HepG2 (cell line): ENCODE measurements around the gene RAB30. TPM values are rescaled to one million over a fixed set of nuclear protein-coding genes. Genes with fewer than 3 reads are reported as not detected.
A peak's percentile ranks its signal among the peaks of the same experiment; 100 is the strongest.

Source experiments
- ATAC-seq: fragments of 200-7000 bp; cut with Tn5 transposase; 3 replicates; pipeline ENCODE4 v1.9.1; 2020; ENCODE audit warnings: mild to moderate bottlenecking, moderate library complexity
- BruUV-seq: library from RNA; stranded (reverse); fragments of 400-500 nt; replicated peaks from 2 replicates; lab custom pipeline; 2021; lab: Mats Ljungman, UMichigan
- CTCF ChIA-PET: fragments of 300-600 bp; formaldehyde crosslinking; extraction: SDS; loops from one replicate; lab custom pipeline; 2021; ENCODE audit warnings: low total read pairs, inconsistent platforms, low intra/inter-chr PET ratio; lab: Yijun Ruan, JAX
- POLR2A ChIA-PET: fragments of 350-600 bp; sonication (Branson Sonifier 250); formaldehyde crosslinking; loops from one replicate; lab custom pipeline; 2020; ENCODE audit warnings: antibody characterized with exemption, inconsistent platforms; lab: Yijun Ruan, JAX
- DNase-seq: peaks from one replicate; pipeline ENCODE4 v3.0.0-alpha.2; 2015; ENCODE audit warnings: low spot score
- FAIRE-seq: peaks from 3 replicates; lab custom pipeline; 2011; peaks lifted over from hg19 to GRCh38; lab: Jason Lieb, UNC
- H2AFZ ChIP-seq: one replicate; pipeline ENCODE4 v1.6.1; 2011; ENCODE audit warnings: low read length, inconsistent platforms
- H3K27ac ChIP-seq: fragments of 300-600 bp; 3 replicates; pipeline ENCODE4 v1.8.0; 2011; ENCODE audit warnings: mixed run types, mild to moderate bottlenecking, mixed read lengths, low read length, inconsistent platforms; ENCODE audit not compliant: insufficient read depth; ENCODE audit errors: extremely low read length
- H3K27me3 ChIP-seq, 2 experiments: fragments of 200-600 bp in 1 of 2; 2 replicates in 1 of 2; 3 replicates in 1 of 2; pipeline versions ENCODE4 v1.6.0 to v1.8.0; 2011; ENCODE audit warnings: low read length in 2 of 2, mild to moderate bottlenecking in 2 of 2, moderate library complexity in 2 of 2, inconsistent platforms in 1 of 2; ENCODE audit not compliant: insufficient read depth in 2 of 2, control insufficient read depth in 1 of 2
- H3K36me3 ChIP-seq, 2 experiments: fragments of 200-600 bp in 1 of 2; replicated peaks in 1 of 2; 2 replicates in 1 of 2; 3 replicates in 1 of 2; pipeline versions ENCODE4 v1.5.1 to v1.8.0; 2011; ENCODE audit warnings: low read length in 2 of 2, inconsistent platforms in 1 of 2; ENCODE audit not compliant: insufficient read depth in 2 of 2, control insufficient read depth in 1 of 2
- H3K4me1 ChIP-seq: 2 replicates; pipeline ENCODE4 v1.5.1; 2012; ENCODE audit warnings: low read length, inconsistent platforms; ENCODE audit not compliant: insufficient read depth
- H3K4me2 ChIP-seq: 2 replicates; pipeline ENCODE4 v1.6.0; 2011; ENCODE audit warnings: low read depth, low read length, inconsistent platforms
- H3K4me3 ChIP-seq, 3 experiments: fragments of 200-600 bp in 1 of 3; sonication (generic), shearing (Covaris generic) in 1 of 3; replicated peaks in 1 of 3; 2 replicates each; pipeline ENCODE4 v1.5.1; 2011 to 2016; ENCODE audit warnings: low read length in 3 of 3, inconsistent platforms in 2 of 3, low read depth in 2 of 3, mild to moderate bottlenecking in 2 of 3, control low read depth in 1 of 3, mixed read lengths in 1 of 3; ENCODE audit not compliant: insufficient read depth in 1 of 3
- H3K79me2 ChIP-seq: one replicate; pipeline ENCODE4 v1.6.1; 2011; ENCODE audit warnings: low read length, inconsistent platforms; ENCODE audit not compliant: insufficient read depth
- H3K9ac ChIP-seq: 2 replicates; pipeline ENCODE4 v1.6.0; 2011; ENCODE audit warnings: mild to moderate bottlenecking, low read depth, low read length, inconsistent platforms; ENCODE audit not compliant: insufficient read depth
- H3K9me3 ChIP-seq: 2 replicates; pipeline ENCODE4 v1.5.1; 2012; ENCODE audit warnings: mild to moderate bottlenecking, low read length
- H4K20me1 ChIP-seq: 2 replicates; pipeline ENCODE4 v1.6.0; 2011; ENCODE audit warnings: inconsistent platforms, mild to moderate bottlenecking, low read length, moderate library complexity; ENCODE audit not compliant: insufficient read depth
- BCLAF1 ChIP-seq: fragments of 450-650 bp; IDR thresholded peaks from 2 replicates; pipeline ENCODE4 v1.6.1; 2017; ENCODE audit warnings: mild to moderate bottlenecking
- BRF2 ChIP-seq: sonication (generic); formaldehyde crosslinking; IDR thresholded peaks from 2 replicates; pipeline ENCODE4 v1.8.1; 2022; ENCODE audit warnings: mild to moderate bottlenecking, missing genetic modification reagents
- FOXP4 ChIP-seq: sonication (generic); formaldehyde crosslinking; IDR thresholded peaks from 2 replicates; pipeline ENCODE4 v1.4.0; 2020; ENCODE audit warnings: missing genetic modification reagents
- HIC2 ChIP-seq: sonication (generic); formaldehyde crosslinking; IDR thresholded peaks from 2 replicates; pipeline ENCODE4 v1.9.0; 2022; ENCODE audit warnings: low read depth, missing genetic modification reagents
- KLF15 ChIP-seq: sonication (generic); formaldehyde crosslinking; IDR thresholded peaks from 2 replicates; pipeline ENCODE4 v1.8.1; 2023; ENCODE audit warnings: borderline replicate concordance, mild to moderate bottlenecking, inconsistent platforms, missing genetic modification reagents, mixed read lengths
- POGZ ChIP-seq: sonication (generic); formaldehyde crosslinking; IDR thresholded peaks from 2 replicates; pipeline ENCODE4 v1.4.0; 2020; ENCODE audit warnings: mild to moderate bottlenecking, missing genetic modification reagents
- RXRB ChIP-seq: IDR thresholded peaks from 2 replicates; pipeline ENCODE4 v1.6.1; 2016; ENCODE audit warnings: borderline replicate concordance, missing genetic modification reagents, missing compliant biosample characterization
- SMARCC2 ChIP-seq: fragments of 450-650 bp; IDR thresholded peaks from 2 replicates; pipeline ENCODE4 v1.6.1; 2017; ENCODE audit warnings: antibody characterized with exemption, mild to moderate bottlenecking
- TRAFD1 ChIP-seq: sonication (generic); formaldehyde crosslinking; IDR thresholded peaks from 2 replicates; pipeline ENCODE4 v1.5.1; 2020; ENCODE audit warnings: missing genetic modification reagents, mild to moderate bottlenecking, borderline replicate concordance
- ZNF180 ChIP-seq: sonication (generic); formaldehyde crosslinking; IDR thresholded peaks from 2 replicates; pipeline ENCODE4 v1.4.0; 2020; ENCODE audit warnings: low read depth, missing genetic modification reagents, borderline replicate concordance
- ZNF460 ChIP-seq: sonication (generic); formaldehyde crosslinking; IDR thresholded peaks from 2 replicates; pipeline ENCODE4 v1.5.1; 2020; ENCODE audit warnings: missing genetic modification reagents, mild to moderate bottlenecking, borderline replicate concordance
- WGBS: methylation state at CpG from one replicate; pipeline ENCODE4 v1.1.6; 2017; ENCODE audit warnings: low lambda C conversion rate; 5-methylcytosine and 5-hydroxymethylcytosine counted together
- in situ Hi-C: cut with HindIII; loops from 2 replicates; pipeline ENCODE4 v1.10.0; 2017; ENCODE audit warnings: low pct_unique_long_range_greater_than_20kb; ENCODE audit not compliant: extremely low pct_ligation_motif_present
- intact Hi-C: fragments of 100-400 bp; cut with micrococcal nuclease; formaldehyde crosslinking; loops from one replicate; pipeline ENCODE4 v1.10.0; 2022; ENCODE audit not compliant: unreplicated experiment
- polyA plus RNA-seq, 8 experiments: library from polyadenylated mRNA; depleted of rRNA in 3 of 8; stranded (reverse) in 7 of 8; unstranded in 1 of 8; fragments of >200 nt; fragmentation: Illumina TruSeq in 4 of 8; extraction: Trizol in 4 of 8; gene quantifications; 2 replicates each; pipeline versions ENCODE4 v1.2.1 to v1.2.3, GENCODE V29; 2011 to 2016; ENCODE audit warnings: low read depth in 4 of 8, missing spikeins in 1 of 8, mixed read lengths in 1 of 8; ENCODE audit not compliant: insufficient read depth in 1 of 8
- total RNA-seq, 5 experiments: library from RNA; depleted of rRNA; stranded (reverse); fragments of >200 nt; fragmentation: Illumina TruSeq; extraction: Trizol; gene quantifications; 2 replicates each; pipeline ENCODE4 v1.2.3, GENCODE V29; 2016; ENCODE audit warnings: low read depth in 1 of 5

RAB30 gene
- total and polyA plus RNA-seq, 2 of the 13 experiments (the other 11 are each of a cell fraction or from before 2014, with no cell fraction given): 3.7 to 5.0 TPM

GRCh38 chr11:83115551-83115950 is 43.9 kb upstream of the RAB30 start (continued):
- TF ChIP-seq FOXP4 (CRISPR knock-in tag): peak; percentile 26; the same call in 1 of the 2 replicates
- TF ChIP-seq KLF15 (CRISPR knock-in tag): no peak
- peak; percentile 43; the same call in 1 of the 2 replicates for TF ChIP-seq POGZ (CRISPR knock-in tag)

- peak overlapping the region; percentile 39 for H2AFZ ChIP-seq
- WGBS: 54% methylated on average over 3 of the region's 3 CpGs
- H3K9me3 ChIP-seq: no peaks in the 10 kb centered on the region
- FAIRE-seq (no peak), DNase-seq (no peak), ATAC-seq (peak; percentile 14; the same call in 1 of the 3 replicates)
- H3K9ac ChIP-seq: no peak overlapping the region
- H4K20me1 ChIP-seq: no peaks in the 10 kb centered on the region
- no TSS peak for BruUV-seq
- H3K27ac ChIP-seq: no peak overlapping the region
- peaks cover 48% of the 10 kb centered on the region for H3K4me1 ChIP-seq
- POLR2A ChIA-PET: interaction anchor here (0.6 to 1.7 kb wide), 5 partner anchors 19 to 109 kb away, joined by 3 to 13 read pairs (median 3); partner anchors contain the start of genes PCF11 and RAB30
- intact Hi-C loops: loop anchor here (1.0 to 5.0 kb wide), 2 partner anchors 22 to 43 kb away; partner anchors contain the start of gene RAB30
- CTCF ChIA-PET: no interaction called here
- H3K4me2 ChIP-seq: peak overlapping the region; percentile 87
- in situ Hi-C loops: no loop called here
- no peaks in the 10 kb centered on the region for H3K36me3 ChIP-seq
- H3K27me3 ChIP-seq: no peaks in the 10 kb centered on the region
- H3K4me3 ChIP-seq: peak overlapping the region in 1 of 3 experiments; percentile 47; a peak in 1 of 6 replicates
- H3K79me2 ChIP-seq: no peaks in the 10 kb centered on the region
- no peak for TF ChIP-seq SMARCC2
- TF ChIP-seq ZNF460 (CRISPR knock-in tag): no peak
- no peak for TF ChIP-seq BCLAF1
- no peak for TF ChIP-seq HIC2 (CRISPR knock-in tag)
- TF ChIP-seq BRF2: no peak
- no peak for TF ChIP-seq ZNF180
- no peak for TF ChIP-seq TRAFD1
- no peak for TF ChIP-seq RXRB
Observed at GRCh38 chr11:83115026-83115425, 43.3 kb upstream of the RAB30 start.
